Stimulated activated CD8-positive, alpha-beta memory T cell treated with anti-CD3 and anti-CD28 coated beads, Interleukin-15, amount 100 ng/mL, for 4 hours (primary cell): ENCODE results near the gene DHCR24.
A peak's percentile ranks its signal among the peaks of the same experiment; 100 is the strongest.

Experiments used
- DNase-seq, 2 donors: peaks; one replicate each; pipeline ENCODE4 v3.0.0-alpha.2; 2020; ENCODE audit warnings: low read depth in 2 of 2

DHCR24 gene

GRCh38 chr1:54800899-54801759 is 85.9 kb downstream of the DHCR24 start, which contains the start of gene TTC22:
TTC22 (minus strand) TSS chr1:54801323; CDS start chr1:54801163, 160 bp downstream.
- DNase-seq = peak; percentile 31 to 33

DNA sequence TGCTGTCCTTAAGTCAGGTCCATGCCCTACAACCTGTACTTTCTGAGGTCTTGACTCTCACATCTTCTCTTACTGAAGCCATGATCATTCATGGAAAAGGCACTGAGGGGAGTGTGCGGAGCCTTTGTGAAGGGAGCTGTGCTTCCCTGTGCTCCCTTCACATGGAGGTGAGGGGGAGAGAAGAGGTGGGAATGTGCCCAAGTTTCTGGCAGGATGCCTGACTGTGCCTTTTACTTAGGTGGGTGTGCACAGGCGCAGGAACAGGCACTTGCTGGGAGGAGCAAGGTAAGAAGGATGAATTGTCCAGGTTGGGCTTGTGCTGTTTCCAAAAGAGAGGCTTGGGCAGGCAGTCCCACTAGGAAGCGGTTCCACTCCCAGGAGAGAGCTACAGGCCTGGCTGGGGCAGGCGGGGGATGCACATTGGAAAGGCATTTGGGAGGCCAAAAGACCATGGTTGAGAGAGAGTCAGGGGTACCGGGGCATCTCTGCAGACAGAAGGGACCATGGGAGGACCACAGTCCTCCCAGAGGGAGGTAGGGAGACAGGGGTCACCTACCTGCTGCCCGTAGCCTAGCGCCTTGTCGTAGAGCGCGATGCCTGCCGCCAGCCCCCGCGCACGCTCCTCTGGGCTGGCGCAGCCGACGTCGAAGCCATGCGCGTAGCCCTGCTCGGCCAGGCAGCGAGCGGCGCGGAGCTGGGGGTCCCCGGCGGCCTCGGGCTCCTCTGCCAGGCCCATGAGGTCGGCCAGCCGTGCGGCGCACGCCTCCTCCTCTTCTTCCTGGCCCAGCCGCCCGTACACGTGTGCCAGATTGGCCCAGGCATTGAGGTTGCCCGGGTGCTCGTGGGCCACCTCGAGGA is 86.7 kb downstream of the DHCR24 start:
- no peak for DNase-seq
